ENCODE results near the gene TREML1.

GRCh38 chr6:41177287-41177686, 23.1 kb upstream of the TREML1 start:
- TF ChIP-seq, protein P1, sequence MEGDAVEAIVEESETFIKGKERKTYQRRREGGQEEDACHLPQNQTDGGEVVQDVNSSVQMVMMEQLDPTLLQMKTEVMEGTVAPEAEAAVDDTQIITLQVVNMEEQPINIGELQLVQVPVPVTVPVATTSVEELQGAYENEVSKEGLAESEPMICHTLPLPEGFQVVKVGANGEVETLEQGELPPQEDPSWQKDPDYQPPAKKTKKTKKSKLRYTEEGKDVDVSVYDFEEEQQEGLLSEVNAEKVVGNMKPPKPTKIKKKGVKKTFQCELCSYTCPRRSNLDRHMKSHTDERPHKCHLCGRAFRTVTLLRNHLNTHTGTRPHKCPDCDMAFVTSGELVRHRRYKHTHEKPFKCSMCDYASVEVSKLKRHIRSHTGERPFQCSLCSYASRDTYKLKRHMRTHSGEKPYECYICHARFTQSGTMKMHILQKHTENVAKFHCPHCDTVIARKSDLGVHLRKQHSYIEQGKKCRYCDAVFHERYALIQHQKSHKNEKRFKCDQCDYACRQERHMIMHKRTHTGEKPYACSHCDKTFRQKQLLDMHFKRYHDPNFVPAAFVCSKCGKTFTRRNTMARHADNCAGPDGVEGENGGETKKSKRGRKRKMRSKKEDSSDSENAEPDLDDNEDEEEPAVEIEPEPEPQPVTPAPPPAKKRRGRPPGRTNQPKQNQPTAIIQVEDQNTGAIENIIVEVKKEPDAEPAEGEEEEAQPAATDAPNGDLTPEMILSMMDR (IDR thresholded peaks at IDR 0.05), result no peak
- TF ChIP-seq EZH2 (IDR thresholded peaks at IDR 0.05; ENCODE audit: borderline replicate concordance, insufficient read depth, low read depth, low read length, poor library complexity, severe bottlenecking), result no peak

Data from B cell (primary cell).